Activated CD4-positive, alpha-beta T cell treated with anti-CD3 and anti-CD28 coated beads, Interleukin-2, amount 10 ng/mL, durations not matched to agents 7 days and 5 days (primary cell): Measurements from ENCODE around the gene C5orf15. TPM values are rescaled to one million over a fixed set of nuclear protein-coding genes. Genes with fewer than 3 reads are reported as not detected.

Experiments
- total RNA-seq, 2 experiments: library from RNA; stranded (reverse); gene quantifications; one replicate each; pipeline ENCODE4 v1.2.3, GENCODE V29; 2021

C5orf15 gene
- total RNA-seq, 2 experiments from 2014 or later, result 21.9 to 32.7 TPM

Other genes starting within 250 kb of the C5orf15 start
- gene VDAC1, start 36.4 kb upstream of the C5orf15 start, total RNA-seq, result 100 to 1,000 TPM; 184 to 208 TPM
- gene TCF7, start 146.1 kb upstream of the C5orf15 start, total RNA-seq, result 100 to 1,000 TPM; 271 to 283 TPM
- 100 to 1,000 TPM; 194 to 197 TPM for gene SKP1, start 208.3 kb upstream of the C5orf15 start, total RNA-seq